BLaER1 (cell line): ENCODE results near the gene LSAMP.
"Not testable (repeated sequence)": the region's sequence is repeated elsewhere in the genome, so short reads cannot be mapped to it uniquely, and the experiment has no call there.

Experiments
- H3K27ac ChIP-seq: shearing (Covaris generic); formaldehyde crosslinking; 2 replicates; pipeline ENCODE4 v1.8.1; 2022
- H3K27me3 ChIP-seq: shearing (Covaris generic); formaldehyde crosslinking; 2 replicates; pipeline ENCODE4 v1.8.1; 2022
- H3K36me3 ChIP-seq: shearing (Covaris generic); formaldehyde crosslinking; 2 replicates; pipeline ENCODE4 v1.8.1; 2022
- H3K4me1 ChIP-seq: shearing (Covaris generic); formaldehyde crosslinking; 2 replicates; pipeline ENCODE4 v1.8.1; 2022
- H3K4me2 ChIP-seq: shearing (Covaris generic); formaldehyde crosslinking; 2 replicates; pipeline ENCODE4 v1.8.1; 2022
- H3K4me3 ChIP-seq: shearing (Covaris generic); formaldehyde crosslinking; 2 replicates; pipeline ENCODE4 v1.8.1; 2022
- H3K9ac ChIP-seq: shearing (Covaris generic); formaldehyde crosslinking; 2 replicates; pipeline ENCODE4 v1.8.1; 2022
- H3K9me3 ChIP-seq: shearing (Covaris generic); formaldehyde crosslinking; 2 replicates; pipeline ENCODE4 v1.8.1; 2022
- H4K20me1 ChIP-seq: shearing (Covaris generic); formaldehyde crosslinking; 2 replicates; pipeline ENCODE4 v1.8.1; 2022
- Cebpa-rat ChIP-seq: shearing (Covaris generic); IDR thresholded peaks from 2 replicates; pipeline ENCODE4 v1.8.1; 2022

LSAMP gene

DNA sequence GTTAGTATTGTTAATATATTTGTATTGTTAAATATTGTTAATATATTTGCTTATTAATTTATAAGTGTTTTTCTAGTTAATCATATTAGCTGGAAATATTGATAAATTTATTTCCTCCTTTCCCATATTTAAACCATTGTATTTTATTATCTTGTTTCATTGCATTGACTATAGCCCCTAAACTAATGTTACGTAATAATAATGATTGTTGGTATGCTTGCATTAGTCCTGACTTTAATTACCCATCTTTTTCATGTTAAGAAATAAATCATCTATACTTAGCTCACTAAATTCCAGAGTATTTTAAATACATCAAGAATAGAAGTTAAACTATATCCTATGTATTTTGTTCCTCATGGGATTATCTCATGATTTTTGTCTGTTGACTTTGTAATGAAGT, 368.2 kb downstream of the LSAMP start:
- Histone ChIP-seq H3K9ac (no peak overlapping the region), H3K36me3 (no peaks in the 10 kb centered on the region), H3K4me2 (no peak overlapping the region), H3K9me3 (no peaks in the 10 kb centered on the region), H3K27ac (no peak overlapping the region), H4K20me1 (no peaks in the 10 kb centered on the region), H3K4me3 (no peak overlapping the region), H3K4me1 (no peaks in the 10 kb centered on the region), H3K27me3 (no peaks in the 10 kb centered on the region)
- TF ChIP-seq Cebpa-rat, result no peak

- H3K27me3 ChIP-seq, H3K4me1 ChIP-seq, H3K4me3 ChIP-seq, H4K20me1 ChIP-seq, H3K27ac ChIP-seq, H3K9ac ChIP-seq, H3K36me3 ChIP-seq, H3K4me2 ChIP-seq, H3K9me3 ChIP-seq: not testable (repeated sequence)
Measured at GRCh38 chr3:116070516-116071278, 374.6 kb downstream of the LSAMP start.

GRCh38 chr3:116070061-116070460, 375.2 kb downstream of the LSAMP start:
- H3K27ac ChIP-seq, result no peak overlapping the region
- no peaks in the 10 kb centered on the region for H3K36me3 ChIP-seq
- no peak for TF ChIP-seq Cebpa-rat
- H3K9ac ChIP-seq, result no peak overlapping the region
- H3K9me3 ChIP-seq, result no peaks in the 10 kb centered on the region
- H3K4me3 ChIP-seq, result no peak overlapping the region
- no peaks in the 10 kb centered on the region for H3K27me3 ChIP-seq
- no peaks in the 10 kb centered on the region for H3K4me1 ChIP-seq
- no peaks in the 10 kb centered on the region for H4K20me1 ChIP-seq
- no peak overlapping the region for H3K4me2 ChIP-seq

GRCh38 chr3:116069024-116069423, 376.3 kb downstream of the LSAMP start:
- Histone ChIP-seq H3K4me1 (no peaks in the 10 kb centered on the region), H3K4me2 (no peak overlapping the region), H3K36me3 (no peaks in the 10 kb centered on the region), H3K4me3 (no peak overlapping the region), H3K27me3 (no peaks in the 10 kb centered on the region), H3K27ac (no peak overlapping the region), H3K9me3 (no peaks in the 10 kb centered on the region), H4K20me1 (no peaks in the 10 kb centered on the region), H3K9ac (no peak overlapping the region)
- no peak for TF ChIP-seq Cebpa-rat

DNA sequence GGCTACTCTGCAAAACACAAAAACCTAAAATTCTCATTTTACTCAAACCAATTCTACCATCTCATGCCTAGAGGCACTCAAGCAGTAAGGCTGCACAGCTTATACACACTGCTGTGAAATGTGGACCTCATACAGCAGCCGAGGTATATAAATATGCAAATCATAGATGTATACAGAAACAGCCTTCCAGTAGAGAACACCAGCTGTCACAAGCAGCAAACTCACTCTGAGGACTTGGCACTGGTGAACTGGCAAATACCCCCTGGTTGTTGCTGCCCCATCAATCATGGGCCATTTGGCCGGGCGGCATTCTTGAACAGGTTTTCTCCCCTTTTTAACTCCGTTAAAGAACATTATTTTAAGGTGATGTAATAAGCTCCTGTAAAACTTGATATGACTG, 378.0 kb downstream of the LSAMP start:
- TF ChIP-seq Cebpa-rat, result no peak
- H3K27me3 ChIP-seq, result no peaks in the 10 kb centered on the region
- no peaks in the 10 kb centered on the region for H4K20me1 ChIP-seq
- H3K9me3 ChIP-seq, result no peaks in the 10 kb centered on the region
- no peak overlapping the region for H3K4me3 ChIP-seq
- H3K9ac ChIP-seq, result no peak overlapping the region
- no peak overlapping the region for H3K27ac ChIP-seq
- H3K4me1 ChIP-seq, result no peaks in the 10 kb centered on the region
- no peak overlapping the region for H3K4me2 ChIP-seq
- no peaks in the 10 kb centered on the region for H3K36me3 ChIP-seq

DNA sequence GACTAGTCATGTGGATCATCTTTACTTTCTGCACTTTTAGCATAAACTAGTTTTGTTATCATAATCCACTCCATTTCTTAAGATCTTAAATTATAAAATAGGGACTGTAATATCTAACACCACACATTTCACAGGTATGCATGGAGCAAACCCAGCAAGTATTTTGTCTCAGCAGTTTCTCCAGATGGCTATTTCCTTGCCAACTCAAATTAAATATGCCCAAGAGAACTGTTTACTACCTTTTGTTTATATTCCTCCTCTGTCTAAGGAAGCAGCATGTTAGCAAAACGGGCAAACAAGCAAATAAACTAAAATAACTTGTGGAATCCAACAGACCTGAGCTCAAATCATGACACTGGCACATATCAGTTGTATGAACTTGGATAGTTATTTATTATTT, 379.8 kb downstream of the LSAMP start:
- H3K27me3 ChIP-seq, result no peaks in the 10 kb centered on the region
- H3K4me2 ChIP-seq, result no peak overlapping the region
- H4K20me1 ChIP-seq, result no peaks in the 10 kb centered on the region
- H3K9ac ChIP-seq, result no peak overlapping the region
- no peak overlapping the region for H3K4me3 ChIP-seq
- H3K9me3 ChIP-seq, result no peaks in the 10 kb centered on the region
- no peaks in the 10 kb centered on the region for H3K36me3 ChIP-seq
- no peak overlapping the region for H3K27ac ChIP-seq
- TF ChIP-seq Cebpa-rat, result no peak
- H3K4me1 ChIP-seq, result no peaks in the 10 kb centered on the region

- no peak overlapping the region for H3K4me2 ChIP-seq
Measured at GRCh38 chr3:116064646-116065045, 380.6 kb downstream of the LSAMP start.

GRCh38 chr3:116059421-116060096, 385.7 kb downstream of the LSAMP start:
- Histone ChIP-seq H3K27ac (no peak overlapping the region), H3K4me1 (no peaks in the 10 kb centered on the region), H3K36me3 (no peaks in the 10 kb centered on the region), H4K20me1 (no peaks in the 10 kb centered on the region), H3K9me3 (no peaks in the 10 kb centered on the region), H3K27me3 (no peaks in the 10 kb centered on the region), H3K4me3 (no peak overlapping the region), H3K9ac (no peak overlapping the region), H3K4me2 (no peak overlapping the region)
- TF ChIP-seq Cebpa-rat, result no peak

More at GRCh38 chr3:116064646-116065045, 380.6 kb downstream of the LSAMP start:
- no peak overlapping the region for H3K4me3 ChIP-seq
- H4K20me1 ChIP-seq, result no peaks in the 10 kb centered on the region
- H3K4me1 ChIP-seq, result no peaks in the 10 kb centered on the region
- no peaks in the 10 kb centered on the region for H3K36me3 ChIP-seq
- no peaks in the 10 kb centered on the region for H3K9me3 ChIP-seq
- H3K27me3 ChIP-seq, result no peaks in the 10 kb centered on the region
- H3K9ac ChIP-seq, result no peak overlapping the region
- TF ChIP-seq Cebpa-rat, result no peak
- H3K27ac ChIP-seq, result no peak overlapping the region

- Histone ChIP-seq H3K4me3 (no peak overlapping the region), H4K20me1 (no peaks in the 10 kb centered on the region), H3K36me3 (no peaks in the 10 kb centered on the region), H3K4me1 (no peaks in the 10 kb centered on the region), H3K9ac (no peak overlapping the region), H3K27ac (no peak overlapping the region), H3K9me3 (no peaks in the 10 kb centered on the region), H3K4me2 (no peak overlapping the region), H3K27me3 (no peaks in the 10 kb centered on the region)
- TF ChIP-seq Cebpa-rat, result no peak
Measured at GRCh38 chr3:116058844-116059243, 386.4 kb downstream of the LSAMP start.

- Histone ChIP-seq H3K27ac (no peak overlapping the region), H3K4me3 (no peak overlapping the region), H3K4me1 (no peaks in the 10 kb centered on the region), H3K9me3 (no peaks in the 10 kb centered on the region), H3K27me3 (no peaks in the 10 kb centered on the region), H3K4me2 (no peak overlapping the region), H4K20me1 (no peaks in the 10 kb centered on the region), H3K9ac (no peak overlapping the region), H3K36me3 (no peaks in the 10 kb centered on the region)
- TF ChIP-seq Cebpa-rat, result no peak
Measured at GRCh38 chr3:116057400-116058006, 387.8 kb downstream of the LSAMP start.
